K562 (cell line): Measurements from ENCODE around the gene MYO7A. TPM values are rescaled to one million over a fixed set of nuclear protein-coding genes. Genes with fewer than 3 reads are reported as not detected.
A peak's percentile ranks its signal among the peaks of the same experiment; 100 is the strongest.

Experiments used
- CBX3 ChIP-seq, 2 experiments: IDR thresholded peaks; 1 replicate in 1 of 2; 2 replicates in 1 of 2; pipeline ENCODE4 v1.6.1; 2012; ENCODE audit warnings: inconsistent platforms in 2 of 2, low read length in 2 of 2, borderline replicate concordance in 1 of 2, control low read depth in 1 of 2
- RAD21 ChIP-seq, 2 experiments: fragments of 250-450 bp in 1 of 2; fragments of 450-650 bp in 1 of 2; sonication (Bioruptor Pico) in 1 of 2; formaldehyde crosslinking in 1 of 2; IDR thresholded peaks in 1 of 2; conservative IDR thresholded peaks in 1 of 2; 2 replicates each; pipeline versions ENCODE4 v1.4.0 to v1.8.0; 2020 to 2022; ENCODE audit warnings: mild to moderate bottlenecking in 2 of 2, moderate library complexity in 1 of 2
- RB1 ChIP-seq: fragments of 450-650 bp; IDR thresholded peaks from 2 replicates; pipeline ENCODE4 v1.6.1; 2017; ENCODE audit warnings: low read depth, mild to moderate bottlenecking
- SMAD3 ChIP-seq: fragments of 450-650 bp; formaldehyde crosslinking; conservative IDR thresholded peaks from 2 replicates; pipeline ENCODE4 v1.4.0; 2020; ENCODE audit warnings: mild to moderate bottlenecking
- TRIM25 ChIP-seq: fragments of 450-650 bp; IDR thresholded peaks from 2 replicates; pipeline ENCODE4 v1.7.0; 2016; ENCODE audit warnings: borderline replicate concordance
- polyA plus RNA-seq, 8 experiments: library from polyadenylated mRNA; depleted of rRNA in 4 of 8; stranded (reverse) in 5 of 8; unstranded in 3 of 8; fragments of >200 nt; fragmentation: Nextera tagmentation in 2 of 8; fragmentation: Illumina TruSeq in 1 of 8; extraction: Ambion mirVana in 2 of 8; extraction: Trizol in 1 of 8; gene quantifications; 2 replicates each; pipeline versions ENCODE4 v1.2.1 to v1.2.3, GENCODE V29; 2011 to 2014; ENCODE audit warnings: inconsistent platforms in 1 of 8, missing spikeins in 1 of 8
- total RNA-seq, 7 experiments: library from RNA; depleted of rRNA in 6 of 7; stranded (reverse); fragments of >200 nt in 6 of 7; fragmentation: Illumina TruSeq in 2 of 7; extraction: Trizol in 2 of 7; gene quantifications; 2 replicates each; pipeline versions ENCODE4 v1.2.1 to v1.2.3, GENCODE V29; 2011 to 2021; ENCODE audit warnings: low replicate concordance in 1 of 7
- TF ChIP-seq, protein P1 (sequence below): fragments of 450-650 bp; formaldehyde crosslinking; conservative IDR thresholded peaks from 2 replicates; pipeline ENCODE4 v1.4.0; 2022; ENCODE audit warnings: mild to moderate bottlenecking, missing genetic modification characterization

MYO7A gene
- total and polyA plus RNA-seq, 9 of the 15 experiments (the other 6 are each of a cell fraction or from before 2014, with no cell fraction given): 0.01 to 0.11 (median 0.07) TPM; not detected in 1

GRCh38 chr11:77091146-77091940 is 36.7 kb upstream of the MYO7A start (continued):
- TF ChIP-seq TRIM25 (no peak), RB1 (peak; percentile 73; the same call in 1 of the 2 replicates), SMAD3 (CRISPR knock-in tag) (no peak), CBX3 (IDR thresholded peaks at IDR 0.05; ENCODE audit: borderline replicate concordance in 1 of 2, low read length in 2 of 2) (no peak), RAD21 (CRISPR knock-in tag; conservative IDR thresholded peaks at IDR 0.05 in 1 of 2, IDR thresholded peaks at IDR 0.05 in 1 of 2) (peak; percentile 89 to 91)
- TF ChIP-seq, protein P1, sequence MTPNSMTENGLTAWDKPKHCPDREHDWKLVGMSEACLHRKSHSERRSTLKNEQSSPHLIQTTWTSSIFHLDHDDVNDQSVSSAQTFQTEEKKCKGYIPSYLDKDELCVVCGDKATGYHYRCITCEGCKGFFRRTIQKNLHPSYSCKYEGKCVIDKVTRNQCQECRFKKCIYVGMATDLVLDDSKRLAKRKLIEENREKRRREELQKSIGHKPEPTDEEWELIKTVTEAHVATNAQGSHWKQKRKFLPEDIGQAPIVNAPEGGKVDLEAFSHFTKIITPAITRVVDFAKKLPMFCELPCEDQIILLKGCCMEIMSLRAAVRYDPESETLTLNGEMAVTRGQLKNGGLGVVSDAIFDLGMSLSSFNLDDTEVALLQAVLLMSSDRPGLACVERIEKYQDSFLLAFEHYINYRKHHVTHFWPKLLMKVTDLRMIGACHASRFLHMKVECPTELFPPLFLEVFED (CRISPR knock-in tag): no peak
